Ovary (tissue), 9 donors: ENCODE data around the gene GALR1. TPM values are rescaled to one million over a fixed set of nuclear protein-coding genes. Genes with fewer than 3 reads are reported as not detected.

Source experiments
- DNase-seq, 5 donors: peaks; one replicate each; pipeline ENCODE4 v3.0.0-alpha.2; 2019 to 2020
- H3K27ac ChIP-seq, 2 donors: fragments of 200-600 bp; one replicate each; pipeline versions ENCODE4 v1.5.1 to v1.8.0; 2019 to 2022
- H3K27me3 ChIP-seq: fragments of 200-600 bp; one replicate; pipeline ENCODE4 v1.8.0; 2022
- H3K36me3 ChIP-seq: fragments of 200-600 bp; sonication (generic); one replicate; pipeline ENCODE4 v1.5.1; 2019
- H3K4me1 ChIP-seq: one replicate; pipeline ENCODE4 v1.8.1; 2013; ENCODE audit warnings: mild to moderate bottlenecking, moderate library complexity; ENCODE audit not compliant: insufficient read depth
- H3K4me3 ChIP-seq: fragments of 200-600 bp; sonication (generic); one replicate; pipeline ENCODE4 v1.5.1; 2017
- H3K9me3 ChIP-seq, 2 donors: fragments of 200-600 bp in 1 of 2; sonication (generic) in 1 of 2; one replicate each; pipeline versions ENCODE4 v1.5.1 to v1.8.1; 2013 to 2019; ENCODE audit warnings: mild to moderate bottlenecking in 1 of 2, moderate library complexity in 1 of 2
- EP300 ChIP-seq: sonication (generic); formaldehyde crosslinking; IDR thresholded peaks from one replicate; pipeline ENCODE4 v1.6.1; 2017; ENCODE audit warnings: antibody characterized with exemption
- POLR2A ChIP-seq: fragments of 450-650 bp; IDR thresholded peaks from one replicate; pipeline ENCODE4 v1.6.1; 2017; ENCODE audit warnings: antibody characterized with exemption, mild to moderate bottlenecking, moderate library complexity
- WGBS, 3 donors: extraction: QIAGEN DNeasy Blood & Tissue Kit in 1 of 3; methylation state at CpG; one replicate each; pipeline versions ENCODE4 v1.1.5 to v1.1.7; 2013 to 2017; 5-methylcytosine and 5-hydroxymethylcytosine counted together
- intact Hi-C, 4 donors: fragments of 100-400 bp; cut with DNase I; formaldehyde crosslinking; loops; one replicate each; pipeline versions ENCODE4 v1.11.0 to v1.15.1; 2022 to 2023
- polyA plus RNA-seq, 2 donors: library from polyadenylated mRNA; stranded (reverse); fragments of 200-250 nt in 1 of 2; fragments of 350-450 nt in 1 of 2; fragmentation: Illumina TruSeq in 1 of 2; extraction: RNeasy Lipid Tissue Mini Kit (QIAGEN cat#74804) in 1 of 2; gene quantifications; one replicate each; pipeline ENCODE4 v1.2.3, GENCODE V29; 2013 to 2014
- total RNA-seq, 7 donors: library from RNA; depleted of rRNA in 2 of 7; stranded (reverse); fragments of >200 nt in 2 of 7; fragmentation: NEBNext Ultra II Directional in 3 of 7; extraction: Animal tissue kit (Norgen Biotek cat#: 25700) in 3 of 7; gene quantifications; one replicate each; pipeline versions ENCODE4 v1.1.0 to v1.2.4, GENCODE V29; 2016 to 2023
- TF ChIP-seq, protein P1 (sequence below), 3 donors: fragments of 450-650 bp in 2 of 3; fragments of 200-600 bp in 1 of 3; IDR thresholded peaks; one replicate each; pipeline versions ENCODE4 v1.5.1 to v1.8.0; 2016 to 2022; ENCODE audit warnings: antibody characterized with exemption in 3 of 3, mild to moderate bottlenecking in 1 of 3
- donor health status: DM: no; HTN: no; CAD: no; lungs with moderate emphysema.
- donor health status: DM: no; HTN: no; CAD: no.
- donor health status: Bipolar disorder and iron deficiency.
- donor health status: DM: yes; HTN: yes; CAD: no.
- donor health status: DM: no; HTN: no; CAD: no.
- donor health status: DM: yes; HTN: yes; CAD: no.

Gene GALR1
- total and polyA plus RNA-seq, 9 donors = under 0.01 to 0.12 (median 0.04) TPM; not detected in 5

DNA sequence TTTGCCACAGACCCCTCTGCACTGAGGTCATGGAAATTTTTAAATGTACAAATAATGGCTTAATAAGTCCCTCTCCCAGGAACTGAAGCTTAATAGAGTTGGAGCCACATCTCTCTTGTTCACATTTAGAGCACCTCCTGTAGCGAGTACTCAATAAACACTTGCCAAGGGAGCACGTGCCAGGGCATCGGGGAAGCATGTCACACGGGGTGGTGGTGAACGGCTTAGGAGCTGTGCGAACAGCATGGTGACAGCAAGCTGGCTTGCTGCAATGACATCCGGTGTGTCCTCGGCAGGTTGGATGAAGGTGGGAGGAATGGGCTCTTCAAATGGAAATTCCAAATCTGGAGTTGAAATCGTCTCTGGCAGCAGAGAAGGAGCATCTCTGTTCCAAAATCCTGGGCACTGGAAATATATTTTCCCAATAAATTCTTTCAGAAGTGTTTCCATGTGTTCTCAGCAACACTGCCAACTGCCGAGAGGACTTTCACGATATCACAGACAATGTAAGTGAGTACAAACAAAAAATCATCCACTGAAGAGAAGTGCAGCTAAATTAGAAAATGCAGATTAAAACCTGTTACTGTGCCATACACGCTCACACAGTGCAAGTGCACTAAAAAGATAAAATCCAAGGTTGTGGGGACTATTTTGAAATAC is 74.1 kb downstream of the GALR1 start:
- Histone ChIP-seq H3K4me1 (no peaks in the 10 kb centered on the region), H3K4me3 (no peak overlapping the region), H3K27me3 (no peaks in the 10 kb centered on the region), H3K36me3 (no peaks in the 10 kb centered on the region), H3K27ac (no peak overlapping the region), H3K9me3 (no peaks in the 10 kb centered on the region)
- intact Hi-C loops = no loop called here
- TF ChIP-seq EP300 (no peak), POLR2A (no peak)
- TF ChIP-seq, protein P1, sequence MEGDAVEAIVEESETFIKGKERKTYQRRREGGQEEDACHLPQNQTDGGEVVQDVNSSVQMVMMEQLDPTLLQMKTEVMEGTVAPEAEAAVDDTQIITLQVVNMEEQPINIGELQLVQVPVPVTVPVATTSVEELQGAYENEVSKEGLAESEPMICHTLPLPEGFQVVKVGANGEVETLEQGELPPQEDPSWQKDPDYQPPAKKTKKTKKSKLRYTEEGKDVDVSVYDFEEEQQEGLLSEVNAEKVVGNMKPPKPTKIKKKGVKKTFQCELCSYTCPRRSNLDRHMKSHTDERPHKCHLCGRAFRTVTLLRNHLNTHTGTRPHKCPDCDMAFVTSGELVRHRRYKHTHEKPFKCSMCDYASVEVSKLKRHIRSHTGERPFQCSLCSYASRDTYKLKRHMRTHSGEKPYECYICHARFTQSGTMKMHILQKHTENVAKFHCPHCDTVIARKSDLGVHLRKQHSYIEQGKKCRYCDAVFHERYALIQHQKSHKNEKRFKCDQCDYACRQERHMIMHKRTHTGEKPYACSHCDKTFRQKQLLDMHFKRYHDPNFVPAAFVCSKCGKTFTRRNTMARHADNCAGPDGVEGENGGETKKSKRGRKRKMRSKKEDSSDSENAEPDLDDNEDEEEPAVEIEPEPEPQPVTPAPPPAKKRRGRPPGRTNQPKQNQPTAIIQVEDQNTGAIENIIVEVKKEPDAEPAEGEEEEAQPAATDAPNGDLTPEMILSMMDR (IDR thresholded peaks at IDR 0.05) = no peak
- no peak for DNase-seq
- 63 to 69% (median 64%) methylated on average over 12 of the region's 12 CpGs for WGBS, 3 donors

Other genes with a start within 250 kb of the GALR1 start
- gene MBP, start 117.1 kb upstream of the GALR1 start, total RNA-seq = 10 to 100 TPM; 19.9 to 38.2 (median 24.2) TPM
- 10 to 100 TPM in 1 of 2 donors, 1 to 10 TPM in 1; 7.1 to 21.6 TPM for gene MBP, start 117.1 kb upstream of the GALR1 start, polyA plus RNA-seq